AG04450 (cell line): ENCODE measurements around the gene TRPM3. TPM values are rescaled to one million over a fixed set of nuclear protein-coding genes. Genes with fewer than 3 reads are reported as not detected.

ENCODE experiments used
- CTCF ChIA-PET: fragments of 300-600, 350-600 bp; formaldehyde crosslinking; extraction: SDS; loops from one replicate; lab custom pipeline; 2022; ENCODE audit warnings: antibody characterized with exemption, inconsistent platforms; lab: Charles Lee
- POLR2A ChIA-PET: fragments of 350-600 bp; formaldehyde crosslinking; extraction: SDS; loops from one replicate; lab custom pipeline; 2021; ENCODE audit warnings: antibody characterized with exemption, inconsistent platforms; lab: Yijun Ruan, JAX
- DNase-seq: peaks from one replicate; pipeline ENCODE4 v3.0.0-alpha.2; 2011; ENCODE audit warnings: low read depth, low spot score
- H3K27ac ChIP-seq: one replicate; pipeline ENCODE4 v1.5.1; 2012; ENCODE audit warnings: low read depth, low read length, control low read depth
- H3K27me3 ChIP-seq: one replicate; pipeline ENCODE4 v1.6.0; 2012; ENCODE audit warnings: low read length; ENCODE audit not compliant: control insufficient read depth, insufficient read depth
- H3K4me3 ChIP-seq: 2 replicates; pipeline ENCODE4 v1.5.1; 2011; ENCODE audit warnings: mild to moderate bottlenecking, low read depth, low read length, control low read depth
- H3K9me3 ChIP-seq: 2 replicates; pipeline ENCODE4 v1.5.1; 2012; ENCODE audit warnings: low read length; ENCODE audit not compliant: control insufficient read depth, insufficient read depth
- CTCF ChIP-seq: IDR thresholded peaks from 2 replicates; pipeline ENCODE4 v1.5.1; 2011; ENCODE audit warnings: low read depth, low read length, control low read depth, inconsistent platforms
- polyA plus RNA-seq: library from polyadenylated mRNA; depleted of rRNA; stranded (reverse); fragments of >200 nt; gene quantifications from 2 replicates; pipeline ENCODE4 v1.2.3, GENCODE V29; 2011

The TRPM3 gene
- polyA plus RNA-seq, 1 experiment = 0.01 TPM

- no peak for DNase-seq
- CTCF ChIA-PET = no interaction called here
- Histone ChIP-seq H3K9me3 (no peaks in the 10 kb centered on the region), H3K4me3 (no peak overlapping the region), H3K27me3 (peaks cover 2% of the 10 kb centered on the region), H3K27ac (no peak overlapping the region)
- POLR2A ChIA-PET = no interaction called here
- TF ChIP-seq CTCF = no peak
These were observed 318.5 kb downstream of the TRPM3 start for GRCh38 chr9:70802758-70803436.

DNA sequence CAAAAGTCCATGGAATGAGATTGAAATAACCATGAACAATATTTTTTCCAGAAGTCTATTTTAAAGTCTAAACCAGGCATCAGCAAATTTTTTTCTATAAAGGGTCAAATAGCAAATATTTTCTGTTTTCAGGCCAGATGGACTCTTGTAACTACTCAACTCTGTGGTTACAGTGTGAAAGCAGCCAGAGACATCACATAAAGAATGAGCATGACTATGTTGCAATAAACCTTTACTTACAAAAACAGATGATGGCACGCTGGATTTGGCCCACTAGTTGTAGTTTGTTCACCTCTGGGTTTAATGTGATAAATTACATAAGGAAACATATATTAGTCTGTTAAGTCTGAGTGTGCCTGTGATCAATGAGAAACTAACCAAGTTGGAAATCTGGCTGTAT is 319.2 kb downstream of the TRPM3 start:
- CTCF ChIA-PET = no interaction called here
- Histone ChIP-seq H3K4me3 (no peak overlapping the region), H3K9me3 (no peaks in the 10 kb centered on the region), H3K27me3 (peaks cover 2% of the 10 kb centered on the region), H3K27ac (no peak overlapping the region)
- POLR2A ChIA-PET = no interaction called here
- DNase-seq = no peak
- no peak for TF ChIP-seq CTCF

DNA sequence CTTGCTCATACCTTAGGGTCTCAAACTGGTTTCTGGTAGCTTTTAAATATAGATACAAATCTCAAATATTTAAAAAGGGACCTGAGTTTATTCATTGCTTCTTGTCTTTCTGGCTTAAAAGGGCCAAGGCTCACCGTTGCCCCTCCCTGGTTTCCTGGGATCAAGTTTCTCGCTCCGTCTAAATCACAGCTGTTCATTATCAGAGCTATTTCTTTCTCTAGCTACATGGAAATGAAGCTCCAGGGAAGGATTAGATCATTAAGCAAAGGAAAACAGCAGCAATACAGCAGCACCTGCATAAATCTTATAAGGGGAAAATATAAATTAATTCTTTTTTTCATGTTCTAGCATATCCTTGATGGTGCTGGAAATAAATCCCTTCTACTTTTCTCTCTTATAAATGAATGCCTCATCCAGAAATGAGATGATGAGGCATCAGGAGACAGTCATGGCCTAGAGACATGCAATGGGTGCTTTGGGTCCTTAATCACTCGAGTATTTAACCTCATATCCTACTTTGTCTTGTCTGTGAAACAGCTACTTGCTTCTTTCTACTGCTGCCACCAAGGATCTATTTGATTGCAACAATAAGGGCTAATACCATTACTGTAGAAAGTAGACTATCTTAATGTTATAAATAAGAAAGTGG is 320.1 kb downstream of the TRPM3 start:
- Histone ChIP-seq H3K27me3 (peaks cover 2% of the 10 kb centered on the region), H3K27ac (no peak overlapping the region), H3K9me3 (no peaks in the 10 kb centered on the region), H3K4me3 (no peak overlapping the region)
- TF ChIP-seq CTCF = no peak
- no peak for DNase-seq
- CTCF ChIA-PET = no interaction called here
- POLR2A ChIA-PET = no interaction called here

- CTCF ChIA-PET = no interaction called here
- POLR2A ChIA-PET = no interaction called here
- TF ChIP-seq CTCF = no peak
- H3K27me3 ChIP-seq = no peaks in the 10 kb centered on the region
- H3K4me3 ChIP-seq = no peak overlapping the region
- no peak overlapping the region for H3K27ac ChIP-seq
- no peaks in the 10 kb centered on the region for H3K9me3 ChIP-seq
- no peak for DNase-seq
These were observed 323.4 kb downstream of the TRPM3 start for GRCh38 chr9:70798018-70798417.

GRCh38 chr9:70795841-70796240 is 325.6 kb downstream of the TRPM3 start:
- CTCF ChIA-PET = no interaction called here
- Histone ChIP-seq H3K4me3 (no peak overlapping the region), H3K9me3 (no peaks in the 10 kb centered on the region), H3K27ac (no peak overlapping the region), H3K27me3 (no peaks in the 10 kb centered on the region)
- TF ChIP-seq CTCF = no peak
- DNase-seq = no peak
- POLR2A ChIA-PET = no interaction called here
